Testis (tissue), 3 donors: ENCODE results near the gene MX1. TPM values are rescaled to one million over a fixed set of nuclear protein-coding genes. Genes with fewer than 3 reads are reported as not detected.

Source experiments
- DNase-seq: peaks from one replicate; pipeline ENCODE4 v3.0.0-alpha.2; 2019
- H3K27ac ChIP-seq, 2 donors: fragments of 200-600 bp; sonication (generic); one replicate each; pipeline ENCODE4 v1.5.1; 2019
- H3K27me3 ChIP-seq: fragments of 200-600 bp; sonication (generic); one replicate; pipeline ENCODE4 v1.5.1; 2019
- H3K36me3 ChIP-seq: fragments of 200-600 bp; sonication (generic); one replicate; pipeline ENCODE4 v1.5.1; 2017; ENCODE audit warnings: low read depth; ENCODE audit errors: missing control alignments
- H3K4me1 ChIP-seq: fragments of 200-600 bp; sonication (generic); one replicate; pipeline ENCODE4 v1.5.1; 2019
- H3K4me3 ChIP-seq, 2 donors: fragments of 200-600 bp; sonication (generic); one replicate each; pipeline ENCODE4 v1.5.1; 2017 to 2019
- H3K9me3 ChIP-seq: fragments of 200-600 bp; sonication (generic); one replicate; pipeline ENCODE4 v1.5.1; 2017
- POLR2A ChIP-seq: fragments of 450-650 bp; IDR thresholded peaks from one replicate; pipeline ENCODE4 v1.6.1; 2017; ENCODE audit warnings: antibody characterized with exemption, mild to moderate bottlenecking, moderate library complexity
- WGBS, 2 donors: methylation state at CpG; one replicate each; pipeline ENCODE4 v1.1.5; 2018; 5-methylcytosine and 5-hydroxymethylcytosine counted together
- intact Hi-C: fragments of 100-400 bp; cut with DNase I; formaldehyde crosslinking; loops from one replicate; pipeline ENCODE4 v1.15.1; 2023; ENCODE audit warnings: low total_unique reads
- polyA plus RNA-seq: library from polyadenylated mRNA; stranded (reverse); fragments of 350-450 nt; fragmentation: Illumina TruSeq; extraction: RNeasy Lipid Tissue Mini Kit (QIAGEN cat#74804); gene quantifications from one replicate; pipeline ENCODE4 v1.2.3, GENCODE V29; 2014; ENCODE audit warnings: low read depth, low replicate concordance; ENCODE audit not compliant: insufficient read depth
- total RNA-seq, 2 donors: library from RNA; depleted of rRNA; stranded (reverse); fragments of >200 nt; gene quantifications; one replicate each; pipeline ENCODE4 v1.2.3, GENCODE V29; 2016
- TF ChIP-seq, protein P1 (sequence below), 3 experiments: fragments of 450-650 bp in 2 of 3; fragments of 200-600 bp in 1 of 3; sonication (generic) in 1 of 3; IDR thresholded peaks; one replicate each; pipeline ENCODE4 v1.5.1; 2016 to 2019; ENCODE audit warnings: antibody characterized with exemption in 3 of 3, mild to moderate bottlenecking in 2 of 3, moderate library complexity in 1 of 3

Gene MX1
- total and polyA plus RNA-seq, 3 donors from 2014 or later: 18.0 to 36.1 (median 22.7) TPM

DNA sequence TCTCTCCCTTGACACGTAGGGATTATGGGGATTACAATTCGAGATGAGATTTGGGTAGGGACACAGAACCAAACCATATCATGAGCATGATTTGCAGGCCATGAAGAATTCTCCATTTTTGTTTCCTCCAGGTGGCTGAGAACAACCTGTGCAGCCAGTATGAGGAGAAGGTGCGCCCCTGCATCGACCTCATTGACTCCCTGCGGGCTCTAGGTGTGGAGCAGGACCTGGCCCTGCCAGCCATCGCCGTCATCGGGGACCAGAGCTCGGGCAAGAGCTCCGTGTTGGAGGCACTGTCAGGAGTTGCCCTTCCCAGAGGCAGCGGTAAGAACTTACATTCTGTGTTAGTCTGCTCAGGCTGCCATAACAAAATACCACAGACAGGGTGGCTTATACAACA is 9.7 kb downstream of the MX1 start:
- TF ChIP-seq POLR2A: no peak
- TF ChIP-seq, protein P1, sequence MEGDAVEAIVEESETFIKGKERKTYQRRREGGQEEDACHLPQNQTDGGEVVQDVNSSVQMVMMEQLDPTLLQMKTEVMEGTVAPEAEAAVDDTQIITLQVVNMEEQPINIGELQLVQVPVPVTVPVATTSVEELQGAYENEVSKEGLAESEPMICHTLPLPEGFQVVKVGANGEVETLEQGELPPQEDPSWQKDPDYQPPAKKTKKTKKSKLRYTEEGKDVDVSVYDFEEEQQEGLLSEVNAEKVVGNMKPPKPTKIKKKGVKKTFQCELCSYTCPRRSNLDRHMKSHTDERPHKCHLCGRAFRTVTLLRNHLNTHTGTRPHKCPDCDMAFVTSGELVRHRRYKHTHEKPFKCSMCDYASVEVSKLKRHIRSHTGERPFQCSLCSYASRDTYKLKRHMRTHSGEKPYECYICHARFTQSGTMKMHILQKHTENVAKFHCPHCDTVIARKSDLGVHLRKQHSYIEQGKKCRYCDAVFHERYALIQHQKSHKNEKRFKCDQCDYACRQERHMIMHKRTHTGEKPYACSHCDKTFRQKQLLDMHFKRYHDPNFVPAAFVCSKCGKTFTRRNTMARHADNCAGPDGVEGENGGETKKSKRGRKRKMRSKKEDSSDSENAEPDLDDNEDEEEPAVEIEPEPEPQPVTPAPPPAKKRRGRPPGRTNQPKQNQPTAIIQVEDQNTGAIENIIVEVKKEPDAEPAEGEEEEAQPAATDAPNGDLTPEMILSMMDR (IDR thresholded peaks at IDR 0.05): no peak
- Histone ChIP-seq H3K4me1 (no peaks in the 10 kb centered on the region), H3K36me3 (no peaks in the 10 kb centered on the region), H3K27ac (no peak overlapping the region), H3K27me3 (no peaks in the 10 kb centered on the region), H3K4me3 (no peak overlapping the region), H3K9me3 (no peaks in the 10 kb centered on the region)
- 96 to 98% methylated on average over 10 to 11 of the region's 11 CpGs for WGBS, 2 donors
- peak; percentile 4 for DNase-seq
- intact Hi-C loops: no loop called here

DNA sequence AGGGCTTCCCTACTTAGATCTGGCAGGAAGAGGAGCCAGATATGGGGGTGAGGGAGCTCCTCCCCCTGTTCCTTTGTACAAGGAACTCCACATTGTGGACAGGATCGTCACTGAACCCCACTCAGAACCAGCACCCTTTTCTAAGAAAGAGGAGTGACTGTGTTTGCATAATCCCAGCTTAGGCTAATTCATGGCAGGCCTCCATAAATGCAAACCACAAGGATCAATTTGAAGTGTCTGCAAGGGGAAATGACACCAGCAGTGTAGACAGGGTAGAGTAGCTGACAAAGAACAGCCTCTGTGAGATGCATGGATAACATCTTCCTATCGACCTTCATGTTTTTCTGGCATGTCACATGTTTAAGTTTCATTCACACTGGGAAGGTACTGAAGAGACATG is 11.7 kb downstream of the MX1 start:
- TF ChIP-seq, protein P1 (IDR thresholded peaks at IDR 0.05): no peak
- TF ChIP-seq POLR2A: no peak
- 72 to 84% methylated on average over 2 of the region's 2 CpGs for WGBS, 2 donors
- H3K36me3 ChIP-seq: no peaks in the 10 kb centered on the region
- no peak for DNase-seq
- H3K27ac ChIP-seq: no peak overlapping the region
- H3K4me1 ChIP-seq: no peaks in the 10 kb centered on the region
- intact Hi-C loops: no loop called here
- no peaks in the 10 kb centered on the region for H3K9me3 ChIP-seq
- no peak overlapping the region for H3K4me3 ChIP-seq
- H3K27me3 ChIP-seq: no peaks in the 10 kb centered on the region

DNA sequence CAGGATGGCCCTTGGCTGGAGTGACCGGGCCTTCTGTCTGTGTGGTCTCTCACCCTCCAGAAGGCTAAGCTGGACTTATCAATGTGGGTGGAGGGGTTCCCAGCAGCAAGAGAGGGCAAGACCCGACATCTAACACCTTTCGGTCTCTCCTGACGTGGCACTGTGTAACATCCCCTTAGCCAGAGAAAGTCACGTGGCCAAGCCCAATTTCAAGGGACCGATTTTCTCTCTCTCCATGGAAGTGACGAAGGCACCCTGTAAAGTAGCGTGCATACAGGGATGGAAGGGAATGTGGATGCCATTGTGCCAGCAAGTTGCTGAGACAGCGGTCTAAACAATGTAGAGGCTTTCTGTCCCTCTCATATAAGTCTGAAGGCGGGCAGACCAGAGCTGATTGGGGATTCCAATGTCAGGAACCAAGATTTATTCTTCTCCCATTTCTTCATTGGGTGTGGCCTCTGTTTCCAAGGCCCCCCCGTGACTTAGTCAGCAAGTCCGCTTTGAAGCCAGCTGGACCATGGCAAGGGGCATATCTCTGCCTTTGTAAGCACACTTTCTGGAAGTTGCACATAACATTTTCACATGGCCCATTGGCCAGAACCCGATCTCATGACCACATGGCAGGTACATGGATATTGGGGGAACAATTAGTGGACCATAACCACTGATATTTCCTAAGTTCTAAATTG is 12.5 kb downstream of the MX1 start:
- Histone ChIP-seq H3K9me3 (no peaks in the 10 kb centered on the region), H3K4me3 (no peak overlapping the region), H3K36me3 (no peaks in the 10 kb centered on the region), H3K27ac (no peak overlapping the region), H3K4me1 (no peaks in the 10 kb centered on the region), H3K27me3 (no peaks in the 10 kb centered on the region)
- DNase-seq: peak; percentile 9
- TF ChIP-seq, protein P1 (IDR thresholded peaks at IDR 0.05): no peak
- no peak for TF ChIP-seq POLR2A
- 87 to 91% methylated on average over 9 to 13 of the region's 13 CpGs for WGBS, 2 donors
- intact Hi-C loops: no loop called here

DNA sequence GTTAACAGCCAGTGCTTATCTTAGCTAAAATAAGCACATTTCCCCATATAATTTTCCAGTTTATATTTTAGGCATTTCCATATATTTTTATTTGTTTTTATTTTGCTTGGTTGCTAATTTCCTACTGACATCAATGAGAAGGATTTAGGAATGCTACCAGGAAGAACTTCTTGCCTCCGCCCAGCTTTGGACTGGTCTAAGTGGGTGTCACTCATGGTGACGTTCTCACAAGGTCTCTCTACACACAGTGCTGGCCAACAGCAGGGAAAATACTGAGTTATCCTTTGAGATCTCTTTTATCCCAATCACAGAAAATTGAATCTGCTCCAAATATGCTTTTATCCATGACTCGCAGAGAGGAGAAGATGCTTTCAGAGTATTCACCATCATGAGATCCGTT is 13.2 kb downstream of the MX1 start:
- intact Hi-C loops: no loop called here
- H3K9me3 ChIP-seq: no peaks in the 10 kb centered on the region
- no peaks in the 10 kb centered on the region for H3K4me1 ChIP-seq
- H3K36me3 ChIP-seq: no peaks in the 10 kb centered on the region
- no peak for DNase-seq
- TF ChIP-seq, protein P1 (IDR thresholded peaks at IDR 0.05): no peak
- TF ChIP-seq POLR2A: no peak
- no peak overlapping the region for H3K4me3 ChIP-seq
- no peak overlapping the region for H3K27ac ChIP-seq
- H3K27me3 ChIP-seq: no peaks in the 10 kb centered on the region
- WGBS, 2 donors: 80 to 88% methylated on average over 4 of the region's 4 CpGs

DNA sequence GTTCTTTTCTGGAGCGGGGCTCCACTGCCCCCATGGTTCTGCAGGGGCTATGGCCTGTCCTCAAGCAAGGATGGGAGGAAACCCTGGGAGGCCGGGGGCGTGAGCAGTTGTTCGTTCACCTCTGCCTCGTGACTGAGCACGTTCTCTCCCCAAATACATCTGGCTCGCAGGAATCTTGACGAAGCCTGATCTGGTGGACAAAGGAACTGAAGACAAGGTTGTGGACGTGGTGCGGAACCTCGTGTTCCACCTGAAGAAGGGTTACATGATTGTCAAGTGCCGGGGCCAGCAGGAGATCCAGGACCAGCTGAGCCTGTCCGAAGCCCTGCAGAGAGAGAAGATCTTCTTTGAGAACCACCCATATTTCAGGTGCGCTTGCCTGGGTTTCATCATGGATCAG is 15.5 kb downstream of the MX1 start:
- DNase-seq: no peak
- Histone ChIP-seq H3K9me3 (no peaks in the 10 kb centered on the region), H3K27me3 (no peaks in the 10 kb centered on the region), H3K27ac (no peak overlapping the region), H3K4me3 (no peak overlapping the region), H3K36me3 (no peaks in the 10 kb centered on the region), H3K4me1 (no peaks in the 10 kb centered on the region)
- TF ChIP-seq, protein P1 (IDR thresholded peaks at IDR 0.05): no peak
- no peak for TF ChIP-seq POLR2A
- 92 to 95% methylated on average over 14 of the region's 14 CpGs for WGBS, 2 donors
- intact Hi-C loops: no loop called here
